H1 (cell line): ENCODE results near the gene SPRED1. TPM values are rescaled to one million over a fixed set of nuclear protein-coding genes. Genes with fewer than 3 reads are reported as not detected.
"Not testable (repeated sequence)": the region's sequence is repeated elsewhere in the genome, so short reads cannot be mapped to it uniquely, and the experiment has no call there.

Experiments used
- CTCF ChIA-PET: fragments of 300-600 bp; sonication (Branson Sonifier 250); formaldehyde crosslinking; loops from one replicate; lab custom pipeline; 2021; ENCODE audit not compliant: partially characterized antibody; lab: Charles Lee
- POLR2A ChIA-PET: fragments of 300-600 bp; sonication (Branson Sonifier 250); formaldehyde crosslinking; loops from one replicate; lab custom pipeline; 2021; ENCODE audit warnings: inconsistent platforms; ENCODE audit not compliant: partially characterized antibody; lab: Charles Lee
- DNase-seq, 2 experiments: peaks; one replicate each; pipeline versions ENCODE4 v3.0.0 to v3.0.0-alpha.2; 2010 to 2022; ENCODE audit warnings: low spot score in 2 of 2, low read depth in 1 of 2, mixed read lengths in 1 of 2
- FAIRE-seq: peaks from 2 replicates; lab custom pipeline; 2011; peaks lifted over from hg19 to GRCh38; lab: Jason Lieb, UNC
- H2AFZ ChIP-seq: 2 replicates; pipeline ENCODE4 v1.8.1; 2012; ENCODE audit warnings: low read length, inconsistent platforms
- H2AK5ac ChIP-seq: 2 replicates; pipeline ENCODE4 v1.6.1; 2013; ENCODE audit warnings: low read depth, low read length
- H2BK120ac ChIP-seq: replicated peaks from 2 replicates; pipeline ENCODE3; 2013; ENCODE audit warnings: low read depth, low read length, inconsistent platforms
- H2BK12ac ChIP-seq: 2 replicates; pipeline ENCODE4 v1.6.1; 2013; ENCODE audit warnings: low read depth, low read length
- H2BK15ac ChIP-seq: 2 replicates; pipeline ENCODE4 v1.6.1; 2013; ENCODE audit warnings: low read length
- H2BK20ac ChIP-seq: 2 replicates; pipeline ENCODE4 v1.6.1; 2013; ENCODE audit warnings: low read length
- H2BK5ac ChIP-seq: 2 replicates; pipeline ENCODE4 v1.6.1; 2013; ENCODE audit warnings: low read depth, low read length
- H3K14ac ChIP-seq: 2 replicates; pipeline ENCODE4 v1.6.1; 2013; ENCODE audit warnings: inconsistent platforms; ENCODE audit not compliant: insufficient read length
- H3K18ac ChIP-seq: 2 replicates; pipeline ENCODE4 v1.6.1; 2013; ENCODE audit warnings: low read length; ENCODE audit errors: extremely low read depth
- H3K23ac ChIP-seq: 2 replicates; pipeline ENCODE4 v1.6.1; 2013; ENCODE audit warnings: inconsistent platforms; ENCODE audit not compliant: insufficient read length
- H3K23me2 ChIP-seq: 2 replicates; pipeline ENCODE4 v1.6.1; 2013; ENCODE audit warnings: low read depth, low read length
- H3K27ac ChIP-seq: 2 replicates; pipeline ENCODE4 v1.6.1; 2011; ENCODE audit warnings: low read depth, low read length, inconsistent platforms
- H3K27me3 ChIP-seq, 4 experiments: replicated peaks in 1 of 4; 1 replicate in 1 of 4; 2 replicates in 3 of 4; pipeline versions ENCODE4 v1.6.1 to v1.8.1; 2011 to 2013; ENCODE audit warnings: low read length in 3 of 4, mild to moderate bottlenecking in 3 of 4, inconsistent platforms in 2 of 4, mixed read lengths in 2 of 4, moderate library complexity in 1 of 4; ENCODE audit not compliant: control insufficient read depth in 3 of 4, insufficient read depth in 3 of 4; ENCODE audit errors: extremely low read depth in 1 of 4
- H3K36me3 ChIP-seq, 4 experiments: 2 replicates each; pipeline versions ENCODE4 v1.6.1 to v1.8.1; 2011 to 2013; ENCODE audit warnings: mild to moderate bottlenecking in 4 of 4, low read length in 3 of 4, moderate library complexity in 2 of 4, control low read depth in 1 of 4, inconsistent platforms in 1 of 4; ENCODE audit not compliant: insufficient read depth in 4 of 4, control insufficient read depth in 2 of 4
- H3K4ac ChIP-seq: replicated peaks from 2 replicates; pipeline ENCODE3; 2013; ENCODE audit warnings: low read length, low read depth, mixed read lengths, inconsistent platforms; ENCODE audit not compliant: insufficient read length
- H3K4me1 ChIP-seq, 4 experiments: replicated peaks in 1 of 4; 1 replicate in 1 of 4; 2 replicates in 3 of 4; pipeline versions ENCODE4 v1.6.1 to v1.8.1; 2011 to 2013; ENCODE audit warnings: low read length in 3 of 4, inconsistent platforms in 2 of 4, mixed read lengths in 1 of 4; ENCODE audit not compliant: insufficient read depth in 4 of 4, control insufficient read depth in 3 of 4
- H3K4me2 ChIP-seq, 2 experiments: 2 replicates each; pipeline versions ENCODE4 v1.6.1 to v1.8.1; 2011 to 2013; ENCODE audit warnings: low read depth in 2 of 2, low read length in 2 of 2, control low read depth in 1 of 2, inconsistent platforms in 1 of 2, mild to moderate bottlenecking in 1 of 2; ENCODE audit not compliant: insufficient read depth in 1 of 2
- H3K4me3 ChIP-seq, 4 experiments: fragments of 200-600, 300-600 bp in 1 of 4; sonication (generic), shearing (Covaris generic), sonication (Bioruptor Twin) in 1 of 4; 2 replicates each; pipeline versions ENCODE4 v1.5.1 to v1.8.1; 2011 to 2016; ENCODE audit warnings: low read length in 4 of 4, low read depth in 3 of 4, control low read depth in 2 of 4, inconsistent platforms in 2 of 4, mild to moderate bottlenecking in 2 of 4, mixed read lengths in 1 of 4, moderate library complexity in 1 of 4; ENCODE audit not compliant: insufficient read depth in 2 of 4; ENCODE audit errors: extremely low read depth in 1 of 4
- H3K56ac ChIP-seq: replicated peaks from 2 replicates; pipeline ENCODE3; 2013; ENCODE audit warnings: low read depth, mild to moderate bottlenecking, mixed read lengths, low read length, inconsistent platforms; ENCODE audit not compliant: insufficient read length
- H3K79me1 ChIP-seq: 2 replicates; pipeline ENCODE4 v1.6.1; 2013; ENCODE audit warnings: low read depth, low read length, control low read depth
- H3K79me2 ChIP-seq, 2 experiments: 2 replicates each; pipeline versions ENCODE4 v1.6.1 to v1.8.1; 2012 to 2013; ENCODE audit warnings: low read length in 2 of 2, mild to moderate bottlenecking in 2 of 2, inconsistent platforms in 1 of 2; ENCODE audit not compliant: insufficient read depth in 2 of 2, control insufficient read depth in 1 of 2
- H3K9ac ChIP-seq, 4 experiments: replicated peaks in 1 of 4; 1 replicate in 1 of 4; 2 replicates in 3 of 4; pipeline versions ENCODE4 v1.6.1 to v1.8.1; 2011 to 2013; ENCODE audit warnings: low read depth in 3 of 4, low read length in 3 of 4, control low read depth in 2 of 4, mild to moderate bottlenecking in 2 of 4, moderate library complexity in 2 of 4, inconsistent platforms in 1 of 4; ENCODE audit errors: extremely low read depth in 1 of 4
- H3K9me3 ChIP-seq, 2 experiments: 2 replicates each; pipeline versions ENCODE4 v1.6.1 to v1.8.1; 2012 to 2013; ENCODE audit warnings: mild to moderate bottlenecking in 2 of 2, moderate library complexity in 2 of 2, control low read depth in 1 of 2, inconsistent platforms in 1 of 2, low read depth in 1 of 2, low read length in 1 of 2, mixed read lengths in 1 of 2; ENCODE audit not compliant: insufficient read depth in 2 of 2
- H4K20me1 ChIP-seq, 2 experiments: replicated peaks in 1 of 2; 2 replicates each; pipeline versions ENCODE3 to v1.8.1; 2011 to 2013; ENCODE audit warnings: inconsistent platforms in 2 of 2, low read length in 2 of 2, mild to moderate bottlenecking in 1 of 2; ENCODE audit not compliant: insufficient read depth in 2 of 2, control insufficient read depth in 1 of 2
- H4K5ac ChIP-seq: 2 replicates; pipeline ENCODE4 v1.6.1; 2013; ENCODE audit warnings: low read length, low read depth, mixed read lengths, inconsistent platforms; ENCODE audit not compliant: insufficient read length
- H4K8ac ChIP-seq: 2 replicates; pipeline ENCODE4 v1.8.0; 2013; ENCODE audit warnings: mild to moderate bottlenecking, moderate library complexity, low read length, inconsistent platforms; ENCODE audit not compliant: insufficient read depth; ENCODE audit errors: extremely low read depth
- H4K91ac ChIP-seq: replicated peaks from 2 replicates; pipeline ENCODE3; 2013; ENCODE audit warnings: low read length, mixed read lengths, inconsistent platforms; ENCODE audit not compliant: insufficient read length
- WGBS, 2 experiments: shearing (Covaris generic) in 1 of 2; methylation state at CpG; one replicate each; pipeline versions ENCODE4 v1.1.6 to v1.1.7; 2013 to 2015; ENCODE audit warnings: low lambda C conversion rate in 2 of 2, mixed read lengths in 2 of 2, inconsistent platforms in 1 of 2, low coverage in 1 of 2, missing lambda C conversion rate in 1 of 2; ENCODE audit not compliant: insufficient replicate concordance in 2 of 2, insufficient coverage in 1 of 2, insufficient read length in 1 of 2; ENCODE audit errors: extremely low coverage in 1 of 2, missing lambda C conversion rate in 1 of 2; 5-methylcytosine and 5-hydroxymethylcytosine counted together
- polyA plus RNA-seq, 7 experiments: library from polyadenylated mRNA; depleted of rRNA in 3 of 7; stranded (reverse) in 5 of 7; unstranded in 2 of 7; fragments of >200 nt in 5 of 7; fragments of 200-250 nt in 2 of 7; gene quantifications; 1 replicate in 5 of 7; 2 replicates in 1 of 7; 4 replicates in 1 of 7; pipeline versions ENCODE4 v1.2.1 to v1.2.3, GENCODE V29; 2011 to 2013; ENCODE audit warnings: missing spikeins in 2 of 7, mixed read lengths in 2 of 7
- total RNA-seq: library from RNA; stranded (reverse); fragmentation: NEBNext Ultra II Directional; extraction: Animal tissue kit (Norgen Biotek cat#: 25700); gene quantifications from 2 replicates; pipeline ENCODE4 v1.2.1, GENCODE V29; 2021

The SPRED1 gene
- total and polyA plus RNA-seq, 2 of the 8 experiments (the other 6 are each of a cell fraction or from before 2014, with no cell fraction given), result 5.5 to 30.3 TPM

GRCh38 chr15:38237021-38237420, 15.6 kb upstream of the SPRED1 start:
- H2BK120ac ChIP-seq, H4K8ac ChIP-seq, H3K9ac ChIP-seq, H3K79me2 ChIP-seq, CTCF ChIA-PET, H2BK15ac ChIP-seq, H3K23me2 ChIP-seq, H3K56ac ChIP-seq, H4K91ac ChIP-seq, H4K5ac ChIP-seq, H2AK5ac ChIP-seq, DNase-seq, H3K79me1 ChIP-seq, H3K4ac ChIP-seq, H2BK5ac ChIP-seq, H4K20me1 ChIP-seq, H3K4me3 ChIP-seq, H3K27ac ChIP-seq, H3K18ac ChIP-seq, FAIRE-seq, H2BK12ac ChIP-seq, H3K9me3 ChIP-seq, H2AFZ ChIP-seq, H3K27me3 ChIP-seq, H3K36me3 ChIP-seq, H3K4me2 ChIP-seq, H2BK20ac ChIP-seq, H3K23ac ChIP-seq, H3K14ac ChIP-seq, H3K4me1 ChIP-seq: not testable (repeated sequence)
- POLR2A ChIA-PET, result interaction anchor here (0.7 to 2.6 kb wide), 2 partner anchors 14 to 141 kb away, joined by 3 to 12 read pairs; partner anchors contain the start of gene SPRED1
- 85% methylated on average over 9 of the region's 9 CpGs; no CpG with 5 or more reads in 1 of the 2 experiments for WGBS, 2 experiments
